Heart right ventricle (tissue), 16 donors: ENCODE measurements around the gene ALS2. TPM values are rescaled to one million over a fixed set of nuclear protein-coding genes. Genes with fewer than 3 reads are reported as not detected.

Experiments
- ATAC-seq, 8 donors: fragments of 200-7000 bp; cut with Tn5 transposase; one replicate each; pipeline ENCODE4 v1.9.1; 2020; ENCODE audit warnings: mild to moderate bottlenecking in 8 of 8, moderate library complexity in 8 of 8, moderate number of reproducible peaks in 1 of 8
- DNase-seq, 2 donors: peaks; one replicate each; pipeline ENCODE4 v3.0.0-alpha.2; 2020
- H3K27ac ChIP-seq, 10 donors: fragments of 200-600 bp; sonication (generic) in 2 of 10; one replicate each; pipeline versions ENCODE4 v1.5.0 to v1.8.0; 2020 to 2022; ENCODE audit warnings: mild to moderate bottlenecking in 3 of 10
- H3K27me3 ChIP-seq, 7 donors: fragments of 200-600 bp; one replicate each; pipeline ENCODE4 v1.8.0; 2021 to 2022; ENCODE audit warnings: mild to moderate bottlenecking in 2 of 7
- H3K36me3 ChIP-seq, 9 donors: fragments of 200-600 bp; sonication (generic) in 1 of 9; one replicate each; pipeline versions ENCODE4 v1.5.0 to v1.8.0; 2020 to 2022; ENCODE audit warnings: mild to moderate bottlenecking in 2 of 9
- H3K4me1 ChIP-seq, 9 donors: fragments of 200-600 bp; sonication (generic) in 1 of 9; one replicate each; pipeline versions ENCODE4 v1.5.0 to v1.8.0; 2020 to 2022; ENCODE audit warnings: mild to moderate bottlenecking in 4 of 9
- H3K4me3 ChIP-seq, 10 donors: fragments of 200-600 bp; sonication (generic) in 2 of 10; one replicate each; pipeline versions ENCODE4 v1.5.0 to v1.8.0; 2020 to 2022; ENCODE audit warnings: mild to moderate bottlenecking in 7 of 10, moderate library complexity in 2 of 10
- H3K9me3 ChIP-seq, 11 donors: fragments of 200-600 bp in 10 of 11; sonication (generic) in 2 of 11; one replicate each; pipeline versions ENCODE4 v1.5.0 to v1.8.0; 2013 to 2022; ENCODE audit warnings: mild to moderate bottlenecking in 2 of 11, control low read depth in 1 of 11, moderate library complexity in 1 of 11
- WGBS, 2 donors: extraction: QIAGEN DNeasy Blood & Tissue Kit; methylation state at CpG; one replicate each; pipeline ENCODE4 v1.1.7; 2013; ENCODE audit warnings: inconsistent platforms in 1 of 2; 5-methylcytosine and 5-hydroxymethylcytosine counted together
- intact Hi-C, 10 donors: fragments of 100-400 bp; cut with DNase I; formaldehyde crosslinking; loops; one replicate each; pipeline versions ENCODE4 v1.11.1 to v1.14.2; 2022
- polyA plus RNA-seq, 2 donors: library from polyadenylated mRNA; stranded (reverse); fragments of 200-250 nt; gene quantifications; one replicate each; pipeline ENCODE4 v1.2.3, GENCODE V29; 2013
- total RNA-seq, 10 donors: library from RNA; stranded (reverse); fragmentation: NEBNext Ultra II Directional in 3 of 10; extraction: Animal tissue kit (Norgen Biotek cat#: 25700) in 3 of 10; gene quantifications; one replicate each; pipeline versions ENCODE4 v1.2.1 to v1.2.4, GENCODE V29; 2021 to 2023
- TF ChIP-seq, protein P1 (sequence below), 9 donors: fragments of 200-600 bp; sonication (generic) in 2 of 9; IDR thresholded peaks; one replicate each; pipeline versions ENCODE4 v1.5.0 to v1.8.0; 2021 to 2022; ENCODE audit warnings: antibody characterized with exemption in 9 of 9, mild to moderate bottlenecking in 5 of 9, moderate library complexity in 1 of 9
- donor health status: Arrhythmogenic right ventricular cardiomyopathy.
- donor health status: ischemic (EF 13 %, LVEDD 7.1; RV severe dilation, severe dysfunction).
- donor health status: healthy with polysubstance abuse.
- donor health status: DM: no; HTN: yes; CAD: no.
- donor health status: DM: no; HTN: no; CAD: no.
- donor health status: ischemic (EF 25% LVEDD 6.9; RV normal size, moderate dysfunction).
- donor health status: ischemic (EF 25% LVEDD 5.7; RV mildly dilated, moderate dysfunction).
- donor health status: healthy.
- donor health status: DM: yes; HTN: yes; CAD: no.
- donor health status: Ischemic cardiomyopathy.
- donor health status: ischemic (EF 35%, LVEDD 5.7; RV mildly dilated, moderate dysfunction).
- donor health status: nonischemic (EF 11% LVEDD 7.7; RV severe dilation, severe dysfunction).
- donor health status: DM: yes; HTN: yes; CAD: no.
- donor health status: PGD.
- donor health status: ischemic (EF 29% LVEDD 5.4; RV normal size, mild dysfunction).
- donor health status: nonischemic (EF 23%, LVEDD 6.1; RV moderate dilation, normal function).

Gene ALS2
- total and polyA plus RNA-seq, 12 donors = 7.8 to 49.3 (median 34.5) TPM

DNA sequence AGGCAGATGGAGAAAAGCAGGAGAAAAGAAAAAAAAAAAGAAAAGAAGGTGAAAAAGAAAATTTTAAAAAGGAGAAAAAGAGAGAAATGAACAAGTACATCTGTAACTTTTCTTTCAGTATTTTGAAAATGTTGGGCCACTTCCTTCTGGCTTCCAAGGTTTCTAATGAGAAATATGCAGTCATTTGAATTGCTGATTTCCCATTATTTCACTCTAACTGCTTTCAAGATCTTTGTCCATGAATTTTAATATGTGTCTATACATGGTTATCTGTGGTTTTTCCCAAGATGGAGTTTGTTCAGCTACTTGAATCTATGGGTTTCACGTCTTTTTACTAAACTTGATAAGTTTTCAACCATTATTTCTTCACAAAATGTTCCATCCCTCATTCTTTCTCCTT is 68.0 kb downstream of the ALS2 start:
- TF ChIP-seq, protein P1, sequence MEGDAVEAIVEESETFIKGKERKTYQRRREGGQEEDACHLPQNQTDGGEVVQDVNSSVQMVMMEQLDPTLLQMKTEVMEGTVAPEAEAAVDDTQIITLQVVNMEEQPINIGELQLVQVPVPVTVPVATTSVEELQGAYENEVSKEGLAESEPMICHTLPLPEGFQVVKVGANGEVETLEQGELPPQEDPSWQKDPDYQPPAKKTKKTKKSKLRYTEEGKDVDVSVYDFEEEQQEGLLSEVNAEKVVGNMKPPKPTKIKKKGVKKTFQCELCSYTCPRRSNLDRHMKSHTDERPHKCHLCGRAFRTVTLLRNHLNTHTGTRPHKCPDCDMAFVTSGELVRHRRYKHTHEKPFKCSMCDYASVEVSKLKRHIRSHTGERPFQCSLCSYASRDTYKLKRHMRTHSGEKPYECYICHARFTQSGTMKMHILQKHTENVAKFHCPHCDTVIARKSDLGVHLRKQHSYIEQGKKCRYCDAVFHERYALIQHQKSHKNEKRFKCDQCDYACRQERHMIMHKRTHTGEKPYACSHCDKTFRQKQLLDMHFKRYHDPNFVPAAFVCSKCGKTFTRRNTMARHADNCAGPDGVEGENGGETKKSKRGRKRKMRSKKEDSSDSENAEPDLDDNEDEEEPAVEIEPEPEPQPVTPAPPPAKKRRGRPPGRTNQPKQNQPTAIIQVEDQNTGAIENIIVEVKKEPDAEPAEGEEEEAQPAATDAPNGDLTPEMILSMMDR (IDR thresholded peaks at IDR 0.05) = no peak
- Histone ChIP-seq H3K4me1 (no peaks in the 10 kb centered on the region), H3K9me3 (no peaks in the 10 kb centered on the region), H3K36me3 (peaks cover 7 to 100% (median 56%) of the 10 kb centered on the region in 9 donors), H3K27me3 (no peaks in the 10 kb centered on the region), H3K27ac (no peak overlapping the region), H3K4me3 (no peak overlapping the region)
- ATAC-seq (no peak), DNase-seq (no peak)
- WGBS, 2 donors = 98 to 100% methylated on average over 1 of the region's 1 CpG
- intact Hi-C loops = no loop called here

DNA sequence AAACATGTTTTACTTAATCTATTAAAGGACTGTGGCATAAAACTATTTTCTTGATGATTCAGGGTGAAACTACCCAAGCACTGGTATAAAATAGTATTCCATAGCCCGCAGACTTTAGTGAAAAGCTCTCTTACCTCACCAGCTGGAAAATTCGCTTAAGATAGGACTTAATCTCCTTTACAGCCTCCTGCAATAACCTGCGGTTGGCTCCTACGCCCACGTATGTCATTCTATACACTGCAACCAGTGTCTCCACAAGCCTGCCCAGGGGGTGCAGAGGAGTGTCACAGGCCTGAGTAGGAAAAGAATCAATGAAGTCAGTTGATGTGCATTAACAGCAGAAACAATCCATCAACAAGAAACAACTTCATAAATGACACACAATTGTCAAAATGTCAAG is 71.0 kb downstream of the ALS2 start:
- ATAC-seq (no peak), DNase-seq (no peak)
- Histone ChIP-seq H3K27me3 (no peaks in the 10 kb centered on the region), H3K9me3 (no peaks in the 10 kb centered on the region), H3K4me3 (no peak overlapping the region), H3K4me1 (no peaks in the 10 kb centered on the region), H3K27ac (no peak overlapping the region), H3K36me3 (peaks cover 4 to 100% (median 56%) of the 10 kb centered on the region in 9 donors)
- intact Hi-C loops = no loop called here
- 83 to 89% methylated on average over 5 of the region's 5 CpGs for WGBS, 2 donors
- TF ChIP-seq, protein P1 (IDR thresholded peaks at IDR 0.05) = no peak

DNA sequence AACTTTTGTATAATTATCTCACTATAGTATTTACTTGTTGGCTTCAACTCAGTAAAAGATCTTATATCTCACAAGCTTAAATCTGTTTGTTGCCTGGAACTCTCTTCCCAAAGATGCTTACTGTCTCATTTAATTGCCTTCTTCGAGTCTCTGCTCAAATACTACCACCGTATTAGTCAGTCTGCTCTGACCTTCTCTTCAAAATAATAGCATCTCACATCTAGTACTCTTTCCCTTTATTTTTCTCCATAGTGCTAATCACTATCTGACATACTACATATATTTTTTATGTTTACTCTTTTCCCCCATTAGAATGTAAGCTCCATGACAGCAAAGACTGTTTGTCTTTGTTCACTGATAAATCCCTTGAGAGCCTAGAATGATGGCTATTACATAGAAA is 71.7 kb downstream of the ALS2 start:
- no peak for DNase-seq
- no peak overlapping the region for H3K4me3 ChIP-seq
- peaks cover 3 to 100% (median 56%) of the 10 kb centered on the region in 9 donors for H3K36me3 ChIP-seq
- WGBS, 2 donors = 62 to 78% methylated on average over 2 of the region's 2 CpGs
- H3K4me1 ChIP-seq = no peaks in the 10 kb centered on the region
- H3K9me3 ChIP-seq = no peaks in the 10 kb centered on the region
- TF ChIP-seq, protein P1 (IDR thresholded peaks at IDR 0.05) = no peak
- ATAC-seq = no peak
- H3K27me3 ChIP-seq = no peaks in the 10 kb centered on the region
- H3K27ac ChIP-seq = no peak overlapping the region
- intact Hi-C loops = no loop called here

DNA sequence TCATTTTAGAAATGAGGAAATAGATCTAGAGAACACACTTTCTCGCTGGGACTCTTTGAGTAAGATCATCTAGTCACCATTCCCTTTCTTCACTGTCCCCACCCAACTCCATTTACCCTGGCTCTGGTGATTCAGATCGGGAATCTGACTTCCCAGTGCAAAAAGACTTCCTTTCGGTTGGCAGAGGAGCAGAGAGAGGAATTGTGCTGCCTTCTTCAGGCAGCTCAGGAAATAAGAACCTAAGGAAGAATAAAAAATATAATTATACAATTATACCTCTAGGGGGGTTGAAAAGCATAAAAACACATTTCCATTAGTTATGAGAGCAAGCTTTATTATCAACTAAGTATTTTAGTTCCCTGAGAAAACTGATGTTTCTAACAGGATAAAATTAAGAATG is 73.0 kb downstream of the ALS2 start:
- ATAC-seq = no peak
- H3K4me1 ChIP-seq = no peaks in the 10 kb centered on the region
- no peaks in the 10 kb centered on the region for H3K27me3 ChIP-seq
- TF ChIP-seq, protein P1 (IDR thresholded peaks at IDR 0.05) = peak in 2 of 9 donors; percentile 12 to 32
- WGBS, 2 donors = 63 to 68% methylated on average over 3 of the region's 3 CpGs
- intact Hi-C loops = no loop called here
- H3K9me3 ChIP-seq = no peaks in the 10 kb centered on the region
- no peak overlapping the region for H3K4me3 ChIP-seq
- H3K36me3 ChIP-seq = peaks cover 0 to 100% (median 60%) of the 10 kb centered on the region in 9 donors
- no peak for DNase-seq
- H3K27ac ChIP-seq = no peak overlapping the region
